Right hindlimb (tissue), 1 donor: ENCODE data around the gene TNS3.

Source experiments
- DNase-seq: peaks from one replicate; pipeline ENCODE4 v3.0.0-alpha.2; 2018

Gene TNS3

DNA sequence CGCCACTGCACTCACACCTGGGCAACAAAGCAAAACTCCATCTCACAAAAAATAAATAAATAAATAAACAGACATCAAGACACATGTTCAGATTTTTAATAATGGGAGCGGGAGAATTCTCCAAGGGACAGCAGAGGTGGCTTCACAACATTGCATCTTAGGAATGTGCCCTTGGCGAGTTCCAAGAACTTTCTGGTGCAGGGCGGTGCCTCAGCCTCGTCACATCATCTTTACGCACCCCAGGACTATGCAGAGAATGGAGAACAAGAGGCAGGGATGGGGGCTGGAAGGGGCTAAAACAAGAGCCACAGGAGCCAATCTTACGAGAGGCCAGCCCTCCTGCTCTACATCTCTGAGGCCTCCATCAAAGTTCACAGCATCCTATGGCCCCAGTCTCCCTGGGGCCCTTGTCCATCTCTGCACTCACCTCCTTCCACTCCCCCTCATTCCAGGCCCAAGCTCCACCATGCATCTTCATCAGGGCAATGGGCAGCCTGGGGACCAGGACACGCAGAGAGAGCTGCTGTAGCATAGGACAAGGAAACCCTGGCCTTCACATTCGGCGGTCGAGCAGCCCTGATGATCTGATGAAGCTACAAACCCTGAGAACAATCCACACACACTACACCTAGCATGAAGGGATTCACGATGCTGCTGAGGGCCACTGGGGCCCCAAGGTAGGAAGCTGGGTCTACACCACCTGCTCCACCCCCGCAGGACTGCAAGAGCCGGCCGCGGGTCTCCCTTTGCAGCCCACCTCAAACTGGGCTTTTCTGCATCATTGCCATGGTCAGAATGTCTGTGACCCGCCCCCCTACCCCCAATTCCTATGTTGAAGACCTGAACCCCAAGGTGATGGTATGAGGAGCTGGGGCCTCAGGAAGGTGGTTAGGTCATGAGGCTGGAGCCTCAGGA lies 22.3 kb downstream of the TNS3 start:
- peak; percentile 14 for DNase-seq

DNA sequence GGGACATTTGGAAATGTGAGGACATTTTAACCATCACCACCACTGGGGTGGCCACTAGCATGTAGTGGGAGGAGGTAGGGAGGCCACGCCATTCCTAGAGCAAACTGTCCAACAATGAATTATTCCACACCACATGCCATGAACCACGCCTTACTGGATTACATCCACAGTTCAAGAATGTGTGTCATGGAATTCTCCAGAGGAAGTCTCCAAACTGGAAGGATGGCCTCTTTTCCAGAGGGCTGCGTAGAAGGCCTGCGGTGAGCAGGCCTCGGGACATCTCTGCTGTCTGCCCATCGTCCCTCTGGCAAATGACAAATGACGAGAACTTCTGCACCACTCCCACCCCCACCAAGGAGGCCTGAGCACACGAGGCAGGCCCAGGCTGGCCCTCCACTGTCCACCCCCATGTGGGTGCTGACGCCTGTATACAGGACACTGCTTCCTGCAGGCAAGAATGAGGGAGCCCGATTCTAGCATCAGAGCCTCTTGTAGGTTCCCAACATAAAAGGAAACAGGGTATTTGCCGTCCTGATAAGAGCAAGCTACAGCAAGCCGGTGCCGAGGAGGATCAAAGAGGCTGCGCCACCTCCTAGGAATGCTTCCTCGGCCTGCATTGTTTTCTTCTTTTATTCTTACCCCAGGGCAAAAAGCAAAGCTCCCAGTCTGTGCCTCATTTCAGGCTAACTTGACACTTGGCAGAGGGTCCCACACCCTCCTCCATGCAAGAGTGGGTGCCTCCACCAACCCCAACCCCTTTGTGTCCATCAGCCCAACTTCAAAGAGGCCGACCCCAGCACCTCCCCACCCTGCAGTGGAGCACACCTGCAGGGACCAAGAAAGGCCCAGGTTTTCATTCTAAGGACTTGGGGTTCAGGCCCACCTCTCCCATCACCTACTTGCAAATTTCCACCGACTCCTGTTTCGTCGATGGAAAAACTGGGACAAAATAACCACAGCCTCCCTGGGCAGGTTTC lies 23.9 kb downstream of the TNS3 start:
- DNase-seq = peak; percentile 35

DNA sequence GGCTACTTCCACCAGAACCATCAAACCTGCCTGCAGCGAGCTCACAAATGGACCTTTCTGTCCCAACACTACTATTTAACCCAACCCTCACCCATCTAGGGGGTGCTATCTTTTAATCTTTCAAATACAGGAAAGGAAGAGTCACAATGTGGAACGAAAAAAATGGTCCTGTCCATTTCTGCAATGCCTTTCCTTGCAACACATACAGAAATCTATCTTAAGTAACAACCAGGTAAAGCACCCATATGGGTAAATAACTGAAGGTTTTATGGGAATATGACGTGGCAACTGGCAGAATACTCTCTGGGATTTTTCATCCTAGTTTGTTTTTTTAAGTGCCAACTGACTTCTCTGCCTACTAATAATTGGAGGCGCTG lies 24.6 kb downstream of the TNS3 start:
- no peak for DNase-seq

DNA sequence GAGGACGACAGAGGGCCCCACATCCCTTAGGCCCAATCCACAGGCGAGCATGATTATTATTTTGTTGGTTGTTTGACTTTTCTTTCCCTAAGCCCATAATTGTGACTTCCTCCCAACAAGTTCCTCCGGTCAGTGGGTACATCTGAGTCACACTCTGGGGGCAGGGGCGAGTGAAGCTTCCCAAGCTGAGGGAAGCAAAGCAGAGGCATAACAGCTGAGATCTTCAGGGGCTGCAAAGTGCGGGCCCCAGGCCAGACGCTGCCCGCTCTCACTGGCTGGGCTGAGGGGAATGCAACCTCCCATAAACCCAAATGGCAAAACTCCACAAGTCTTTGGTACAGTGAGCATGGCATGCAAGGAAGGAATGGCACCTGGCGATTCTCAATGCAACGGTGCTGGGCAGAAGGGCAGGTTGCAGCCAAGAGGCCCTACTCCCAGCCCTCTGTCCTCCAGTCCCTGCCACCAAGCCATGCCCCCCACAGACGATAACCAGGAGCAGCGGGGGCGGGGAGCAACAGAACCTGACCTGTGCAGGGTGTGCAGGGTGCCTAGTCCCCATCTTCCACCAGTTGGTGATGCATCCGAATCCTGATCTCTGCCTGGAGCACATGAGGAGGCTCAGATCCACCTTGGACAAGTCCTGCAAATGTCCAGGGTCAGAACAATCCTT lies 25.3 kb downstream of the TNS3 start:
- DNase-seq = peak; percentile 38

DNA sequence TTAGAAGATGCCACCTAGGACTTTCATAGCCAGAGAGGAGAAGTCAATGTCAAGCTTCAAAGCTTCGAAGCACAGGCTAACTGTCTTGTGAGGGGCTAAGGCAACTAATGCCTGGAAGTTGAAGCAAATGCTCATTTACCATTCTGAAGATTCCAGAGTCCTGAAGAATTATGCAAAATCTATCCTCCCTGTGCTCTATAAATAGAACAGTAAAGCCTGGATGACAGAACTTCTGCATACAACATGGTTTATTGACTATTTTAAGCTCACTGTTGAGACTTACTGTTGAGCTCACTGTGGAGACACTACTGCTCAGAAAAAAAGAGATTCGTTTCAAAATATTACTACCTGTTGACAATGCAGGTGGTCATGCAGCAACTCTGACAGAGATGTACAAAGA lies 28.6 kb downstream of the TNS3 start:
- DNase-seq = no peak

DNA sequence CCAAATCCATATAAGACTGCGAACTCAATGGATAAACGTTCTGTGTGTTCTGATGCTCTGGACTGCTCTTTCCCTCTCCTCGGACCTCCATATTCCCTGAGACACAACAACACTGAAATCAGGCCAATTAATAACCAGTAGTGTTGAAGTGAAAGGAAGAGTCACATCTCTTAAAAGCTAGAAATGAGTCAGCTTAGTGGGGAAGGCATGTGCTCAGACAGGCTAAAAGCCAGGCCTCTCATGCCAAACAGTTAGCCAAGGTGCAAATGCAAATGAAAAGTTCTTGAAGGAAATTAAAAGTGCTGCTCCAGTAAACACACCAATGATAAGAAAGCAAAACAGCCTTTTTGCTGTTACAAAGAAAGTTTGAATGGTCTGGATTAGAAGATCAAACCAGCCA lies 29.3 kb downstream of the TNS3 start:
- peak; percentile 12 for DNase-seq

DNA sequence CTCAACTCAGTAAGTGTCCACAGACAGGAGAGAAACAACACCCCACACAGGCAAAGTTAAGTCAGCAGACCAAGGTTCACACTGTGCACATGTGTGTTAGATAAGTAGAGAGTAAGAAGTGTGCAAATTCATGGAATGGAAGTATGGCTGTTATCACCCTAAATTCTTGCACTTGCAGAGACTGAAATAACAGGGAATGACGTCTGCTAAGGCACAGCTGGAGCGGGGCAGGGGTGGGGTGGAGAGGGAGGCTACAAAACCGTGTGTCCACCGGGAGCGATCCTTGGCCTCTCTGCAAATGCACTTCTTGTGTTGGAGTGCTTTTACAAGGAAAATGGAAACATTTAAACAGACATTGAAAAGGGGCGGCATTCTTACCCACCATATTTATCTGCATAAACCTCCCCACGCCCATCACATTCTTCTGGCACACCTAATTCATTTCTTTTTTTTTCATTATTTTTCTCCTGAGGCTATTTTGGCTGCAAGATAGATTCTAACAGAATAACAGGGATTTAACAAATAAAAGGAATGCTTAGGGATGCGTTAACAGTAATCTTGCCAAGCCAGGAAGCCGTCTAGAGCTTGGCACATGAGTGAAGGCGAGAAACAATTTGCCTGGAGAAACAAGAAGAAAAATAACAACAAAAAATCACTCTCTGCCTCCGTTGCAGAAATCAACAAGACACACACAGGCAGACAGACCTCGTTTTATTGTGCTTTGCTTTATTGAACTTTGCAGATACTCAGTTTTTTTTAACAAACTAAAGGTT lies 30.1 kb downstream of the TNS3 start:
- DNase-seq = peak; percentile 91

DNA sequence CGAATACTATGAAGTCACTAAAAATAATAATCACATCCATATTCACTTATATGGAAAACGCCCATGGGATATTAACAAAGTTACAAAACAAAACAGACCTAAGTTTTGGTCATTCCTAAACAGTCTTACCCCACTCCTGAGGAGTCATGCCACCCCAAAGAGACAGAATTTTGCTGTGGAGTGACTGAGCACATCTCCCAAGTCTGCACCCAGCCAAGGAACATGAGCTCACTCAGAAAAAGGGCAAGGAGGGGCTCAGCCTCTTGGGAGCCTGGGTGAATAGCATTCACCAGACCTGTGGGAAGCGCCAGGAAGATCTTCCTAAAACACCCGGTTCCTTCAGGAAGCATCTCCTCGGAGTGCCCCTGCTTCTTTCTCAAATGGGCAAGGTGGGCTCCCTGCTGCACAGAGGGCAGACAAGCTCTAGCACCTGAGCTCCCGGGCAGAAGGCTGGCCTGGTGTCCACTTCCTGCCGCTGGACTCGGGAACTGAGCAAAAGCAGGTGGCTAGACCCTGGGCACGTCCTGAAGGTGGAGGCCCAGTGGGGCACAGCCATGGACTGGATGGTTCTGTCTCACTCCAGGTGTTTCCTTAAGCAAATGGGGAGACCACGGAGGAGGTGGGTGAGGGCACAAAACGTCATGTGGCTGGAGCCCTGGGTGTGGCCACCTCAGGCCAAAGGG lies 31.0 kb downstream of the TNS3 start:
- peak; percentile 12 for DNase-seq

DNA sequence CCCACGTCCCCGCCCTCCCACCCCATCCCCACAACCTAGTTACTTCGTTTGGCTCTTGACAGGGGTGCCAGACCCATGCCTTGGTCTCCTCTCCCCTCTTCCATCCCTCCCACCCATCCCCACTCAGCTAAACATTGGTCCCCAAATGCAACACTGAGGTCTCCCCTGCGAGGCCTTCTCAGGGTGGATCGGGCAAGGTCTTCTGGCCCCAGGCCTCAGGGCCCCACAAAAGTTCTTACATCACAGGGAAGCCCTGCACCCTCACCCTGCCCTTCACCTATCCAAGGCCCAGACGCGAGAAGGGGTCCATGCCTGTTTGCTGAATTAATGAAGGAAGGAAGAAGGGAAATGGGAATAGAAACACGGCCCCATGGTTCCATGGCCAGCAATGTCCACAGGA lies 32.0 kb downstream of the TNS3 start:
- DNase-seq = no peak

DNA sequence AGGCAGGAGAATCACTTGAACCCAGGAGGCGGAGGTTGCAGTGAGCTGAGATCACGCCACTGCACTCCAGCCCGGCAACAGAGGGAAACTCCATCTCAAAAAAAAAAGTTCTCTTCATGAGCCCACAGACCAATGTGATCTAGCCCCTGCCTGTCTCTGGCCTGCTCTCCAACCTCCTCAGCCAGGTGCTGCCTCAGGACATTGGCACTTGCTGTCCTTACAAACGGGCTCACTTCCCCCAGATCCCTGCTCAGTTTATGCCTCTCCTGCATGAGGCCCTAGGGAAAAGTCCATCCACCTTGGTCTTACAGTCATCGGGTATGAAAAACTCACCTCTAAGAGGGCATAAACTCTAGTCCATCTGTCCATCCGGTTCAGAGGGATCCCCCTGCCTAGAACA lies 32.5 kb downstream of the TNS3 start:
- no peak for DNase-seq

DNA sequence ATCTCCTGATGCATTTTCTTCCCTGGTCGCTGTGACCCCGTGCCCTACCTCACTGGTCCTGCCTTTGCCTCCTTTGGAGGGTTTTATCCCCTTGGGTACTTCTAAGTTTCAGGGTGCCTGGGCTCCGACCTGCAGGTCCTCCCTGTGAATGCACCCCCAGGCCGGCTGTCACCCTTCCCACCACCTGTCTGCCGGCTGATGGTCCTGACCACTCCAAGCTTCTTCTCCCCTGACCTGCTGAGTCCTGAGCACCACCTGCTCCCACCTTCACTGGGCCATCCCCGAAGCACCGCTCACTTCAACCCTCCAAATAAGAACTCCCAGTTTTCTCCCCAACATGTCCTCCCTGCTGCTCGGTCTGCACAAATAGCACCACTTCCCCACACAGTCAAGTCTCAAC lies 33.4 kb downstream of the TNS3 start:
- DNase-seq = peak; percentile 9

DNA sequence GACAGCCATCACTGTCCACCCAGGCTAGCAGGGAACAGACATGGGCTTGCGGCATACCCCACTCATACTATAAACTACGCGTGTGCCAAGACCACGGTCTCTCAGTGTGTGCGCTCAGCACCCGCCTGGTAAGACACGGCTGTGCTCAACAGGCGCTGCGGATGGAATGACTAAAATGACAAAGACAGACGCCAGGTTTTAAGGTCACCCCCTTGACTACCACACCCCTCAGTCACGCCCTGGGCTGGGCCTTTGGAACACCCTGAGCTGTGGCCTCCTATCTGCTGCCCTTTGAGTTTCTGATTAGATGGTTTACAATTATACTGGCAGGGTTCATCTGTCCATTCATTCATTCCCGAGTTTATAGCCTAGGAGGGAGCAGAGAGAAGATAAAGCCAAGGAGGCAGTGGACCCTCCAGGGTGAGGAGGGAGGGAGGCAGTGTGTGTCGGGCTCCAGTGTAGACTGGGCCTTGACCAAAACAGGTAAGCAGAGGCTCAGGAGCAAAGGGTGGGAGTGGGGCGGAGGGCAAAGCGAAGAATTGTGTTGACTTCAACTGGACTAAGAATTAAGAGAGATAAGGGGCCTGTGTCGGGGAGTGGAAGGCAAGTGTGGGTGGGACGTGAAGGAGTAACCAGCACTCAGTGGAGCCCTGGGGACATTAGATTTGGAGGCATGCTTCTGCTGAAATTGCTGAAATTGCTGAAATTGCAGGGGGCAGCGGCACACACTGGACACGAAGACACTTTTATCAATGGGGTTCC lies 35.0 kb downstream of the TNS3 start:
- no peak for DNase-seq

DNA sequence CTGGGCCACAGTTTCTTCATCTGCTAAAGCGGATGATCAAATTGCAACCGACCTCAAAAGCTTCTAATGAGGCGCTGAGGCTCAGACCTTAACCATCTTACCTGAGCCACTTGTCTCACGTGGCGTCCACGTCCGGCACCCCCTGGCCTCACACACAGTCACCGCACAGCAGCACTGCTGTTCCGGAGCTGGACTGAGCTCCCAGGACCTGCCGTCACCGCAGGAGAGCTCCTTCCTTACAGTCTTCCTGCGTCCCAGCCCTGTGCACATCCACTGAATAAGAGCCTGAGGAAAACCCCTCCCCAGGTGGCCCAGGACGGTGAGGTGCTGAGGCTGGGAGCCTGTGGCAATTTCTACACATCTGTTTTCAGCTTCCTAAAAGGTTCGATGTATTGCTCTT lies 35.7 kb downstream of the TNS3 start:
- no peak for DNase-seq

DNA sequence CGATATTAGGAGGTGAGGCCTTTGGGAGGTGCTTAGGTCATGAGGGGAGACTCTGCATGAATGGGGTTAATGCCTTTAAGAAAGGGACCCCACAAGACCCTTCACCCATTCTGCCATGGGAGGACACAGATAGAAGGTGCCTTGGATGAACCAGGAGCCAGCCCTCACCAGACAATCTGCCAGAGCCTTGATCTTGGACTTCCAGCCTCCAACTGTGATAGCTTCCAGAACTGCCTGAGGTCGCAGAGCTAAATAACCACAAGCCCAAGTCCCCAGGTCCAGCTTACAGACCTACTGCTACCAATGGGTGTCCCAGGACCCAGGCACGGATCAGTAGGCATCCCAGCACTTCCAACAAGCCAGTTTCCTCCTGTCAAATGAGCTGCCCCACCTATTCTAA lies 37.5 kb downstream of the TNS3 start:
- DNase-seq = peak; percentile 6

DNA sequence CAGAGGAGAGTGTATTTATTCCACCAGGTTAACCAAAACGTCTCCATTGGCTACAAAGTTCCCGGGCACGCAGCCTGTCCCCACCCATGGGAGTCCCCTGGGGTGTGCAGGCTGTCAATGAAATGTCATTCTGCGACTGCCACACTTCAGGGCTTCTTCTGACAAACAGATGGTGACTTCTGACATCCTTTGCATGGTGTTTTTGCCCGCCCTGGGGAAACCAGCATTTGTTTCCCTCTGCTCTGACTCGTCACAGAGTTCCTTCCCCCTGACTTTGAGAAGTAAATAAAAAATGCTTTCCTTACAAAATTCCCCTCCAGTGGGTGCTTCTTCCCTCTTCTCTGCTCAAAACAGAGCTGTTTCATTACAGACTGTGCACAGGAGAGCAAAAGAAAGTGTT lies 38.2 kb downstream of the TNS3 start:
- peak; percentile 11 for DNase-seq

DNA sequence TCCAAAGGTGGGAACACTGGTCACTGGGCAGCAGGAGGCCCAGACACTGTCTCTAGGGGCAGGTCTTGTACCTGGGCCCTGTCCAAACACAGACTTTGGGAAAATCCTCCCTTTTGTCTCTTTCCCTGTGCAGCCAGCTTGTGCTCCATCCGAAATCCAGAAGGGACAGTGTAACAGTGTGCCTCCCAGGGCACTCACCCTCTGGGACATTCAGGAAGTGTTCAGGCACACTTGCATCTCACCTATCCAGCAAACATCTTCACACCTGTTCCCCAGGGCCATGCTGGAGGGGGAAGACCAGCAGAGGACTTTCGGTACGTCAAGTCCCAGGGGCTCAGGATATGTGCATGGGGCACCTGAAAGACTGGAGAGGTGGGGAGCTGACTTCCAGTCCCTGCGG lies 38.9 kb downstream of the TNS3 start:
- DNase-seq = peak; percentile 8

DNA sequence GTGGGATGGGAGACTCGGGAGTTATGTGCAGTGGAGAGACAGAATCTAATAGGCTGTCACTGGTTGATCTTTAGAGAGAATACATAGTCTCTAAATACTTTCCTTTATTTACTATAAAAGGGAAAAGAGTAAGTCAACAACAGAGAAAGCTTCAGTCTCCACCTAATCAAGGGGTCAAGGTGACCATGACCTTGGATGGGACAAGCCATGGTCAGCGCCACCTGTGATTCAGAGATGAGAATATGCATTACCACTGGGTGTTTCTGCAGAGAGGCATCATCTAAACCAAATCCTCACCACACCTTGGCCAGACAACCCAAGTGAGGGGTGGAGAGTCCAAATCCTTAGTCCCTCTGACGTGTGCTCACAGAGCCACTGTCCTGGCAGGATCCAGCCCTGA lies 39.9 kb downstream of the TNS3 start:
- DNase-seq = peak; percentile 11

DNA sequence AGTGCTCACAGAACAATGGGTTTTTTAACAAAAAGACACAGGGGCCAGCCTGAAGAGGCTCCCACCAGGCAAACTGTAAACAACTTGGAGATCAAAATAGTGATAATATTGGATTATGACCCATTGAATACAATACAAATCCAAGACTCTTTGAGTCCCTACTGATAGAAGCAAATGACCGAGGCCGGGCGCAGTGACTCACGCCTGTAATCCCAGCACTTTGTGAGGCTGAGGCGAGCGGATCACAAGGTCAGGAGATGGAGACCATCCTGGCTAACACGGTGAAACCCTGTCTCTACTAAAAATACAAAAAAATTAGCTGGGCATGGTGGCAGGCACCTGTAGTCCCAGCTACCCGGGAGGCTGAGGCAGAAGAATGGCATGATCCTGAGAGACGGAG lies 40.4 kb downstream of the TNS3 start:
- peak; percentile 0 for DNase-seq

DNA sequence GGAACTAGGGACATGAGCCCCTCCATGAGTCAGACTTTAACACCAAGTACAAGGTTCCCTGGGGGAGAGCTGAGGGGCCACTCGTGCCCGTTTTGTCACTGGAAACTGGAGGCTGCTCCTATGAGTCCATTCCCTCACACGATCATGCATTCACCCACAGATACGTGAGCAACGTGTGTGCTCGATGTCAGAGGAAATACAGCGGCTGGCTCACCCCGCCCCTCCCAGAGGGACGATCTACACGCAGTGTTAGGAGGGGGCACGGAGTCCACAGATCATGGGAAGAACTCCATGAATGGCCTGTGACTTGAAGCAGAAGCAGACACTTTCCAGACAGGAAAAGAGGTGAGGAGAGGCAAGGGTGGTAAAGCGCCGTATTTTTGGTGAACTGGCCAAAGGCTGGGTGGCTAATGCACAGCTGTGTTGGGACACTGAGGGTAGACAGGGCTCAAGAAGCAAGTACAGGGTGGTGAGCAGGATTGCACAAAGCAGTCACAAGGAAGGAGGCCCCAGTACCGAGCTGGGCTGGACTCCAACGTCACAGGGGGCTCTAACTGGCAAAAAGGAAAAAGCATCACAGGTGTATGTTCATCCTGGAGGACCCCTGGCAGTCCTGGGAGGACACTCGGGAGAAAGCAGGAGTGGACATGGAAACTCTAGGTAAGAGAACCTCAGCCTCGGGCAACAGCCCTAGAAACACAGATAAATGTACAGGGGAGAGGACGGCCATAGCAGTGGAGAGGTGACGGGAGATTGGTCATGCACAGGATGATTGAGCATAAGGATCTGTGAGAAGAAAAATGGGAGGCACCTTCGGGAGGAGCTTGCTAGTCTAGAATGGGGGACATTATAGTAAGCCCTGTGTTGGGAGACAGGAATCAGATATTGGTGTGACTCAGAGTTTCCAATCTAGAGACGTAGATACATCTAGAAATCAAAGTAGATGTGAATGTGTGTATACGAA lies 41.2 kb downstream of the TNS3 start:
- DNase-seq = peak; percentile 12

DNA sequence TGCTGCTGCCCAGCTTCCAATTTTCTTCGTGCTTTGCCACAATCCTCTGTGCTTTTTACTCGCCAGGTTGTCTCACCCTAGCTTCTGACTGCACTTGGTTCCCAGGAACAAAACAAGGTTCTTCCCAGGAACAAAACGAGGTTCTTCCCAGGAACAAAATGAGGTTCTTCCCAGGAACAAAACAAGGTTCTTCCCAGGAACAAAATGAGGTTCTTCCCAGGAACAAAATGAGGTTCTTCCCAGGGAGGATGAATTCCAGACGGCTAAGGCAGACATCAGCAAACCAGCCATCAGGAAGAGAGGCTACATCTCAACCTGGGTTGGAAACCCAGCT lies 41.9 kb downstream of the TNS3 start:
- DNase-seq = no peak
